IMR-90 (cell line): Measurements from ENCODE around the gene FBXL20. TPM values are rescaled to one million over a fixed set of nuclear protein-coding genes. Genes with fewer than 3 reads are reported as not detected.

Experiments used
- ATAC-seq: fragments of 200-7000 bp; cut with Tn5 transposase; 2 replicates; pipeline ENCODE4 v1.9.1; 2020; ENCODE audit warnings: low read depth, mild to moderate bottlenecking, moderate library complexity
- BruUV-seq: library from RNA; stranded (reverse); fragments of 400-500 nt; replicated peaks from 2 replicates; lab custom pipeline; 2021; lab: Mats Ljungman, UMichigan
- CTCF ChIA-PET: fragments of 300-600 bp; formaldehyde crosslinking; extraction: SDS; loops from one replicate; lab custom pipeline; 2021; ENCODE audit warnings: antibody characterized with exemption; lab: Yijun Ruan, JAX
- POLR2A ChIA-PET: fragments of 300-600 bp; sonication (Branson Sonifier 250); formaldehyde crosslinking; loops from one replicate; lab custom pipeline; 2022; ENCODE audit warnings: antibody characterized with exemption; ENCODE audit not compliant: unreplicated experiment; lab: Charles Lee
- DNase-seq: peaks from one replicate; pipeline ENCODE4 v3.0.0; 2013
- H2AFZ ChIP-seq: replicated peaks from 2 replicates; pipeline ENCODE3; 2013; ENCODE audit warnings: low read length, mild to moderate bottlenecking; ENCODE audit not compliant: poor library complexity
- H2AK5ac ChIP-seq: 2 replicates; pipeline ENCODE4 v1.6.1; 2013; ENCODE audit warnings: low read depth, low read length, inconsistent platforms
- H2AK9ac ChIP-seq: replicated peaks from 2 replicates; pipeline ENCODE3; 2013; ENCODE audit warnings: mild to moderate bottlenecking, low read depth, low read length, moderate library complexity; ENCODE audit not compliant: poor library complexity
- H2BK120ac ChIP-seq: 2 replicates; pipeline ENCODE4 v1.6.1; 2013; ENCODE audit warnings: low read depth, low read length, inconsistent platforms
- H2BK15ac ChIP-seq: 3 replicates; pipeline ENCODE4 v1.6.1; 2013; ENCODE audit warnings: low read depth, low read length, inconsistent platforms
- H2BK20ac ChIP-seq: 2 replicates; pipeline ENCODE4 v1.6.1; 2013; ENCODE audit warnings: low read depth, mild to moderate bottlenecking, inconsistent platforms, low read length, moderate library complexity
- H2BK5ac ChIP-seq: 2 replicates; pipeline ENCODE4 v1.6.1; 2013; ENCODE audit warnings: mild to moderate bottlenecking, low read depth, low read length, inconsistent platforms; ENCODE audit not compliant: poor library complexity, severe bottlenecking
- H3K14ac ChIP-seq: replicated peaks from 2 replicates; pipeline ENCODE4 v1.6.1; 2013; ENCODE audit warnings: low read depth, low read length, inconsistent platforms
- H3K18ac ChIP-seq: 2 replicates; pipeline ENCODE4 v1.6.1; 2013; ENCODE audit warnings: low read depth, low read length, control low read depth
- H3K23ac ChIP-seq: 2 replicates; pipeline ENCODE4 v1.6.1; 2013; ENCODE audit warnings: low read depth, low read length, inconsistent platforms
- H3K27ac ChIP-seq: 2 replicates; pipeline ENCODE4 v1.5.1; 2013; ENCODE audit warnings: mild to moderate bottlenecking, control low read depth, low read length; ENCODE audit not compliant: insufficient read depth
- H3K27me3 ChIP-seq: 2 replicates; pipeline ENCODE4 v1.6.1; 2013; ENCODE audit warnings: low read length; ENCODE audit not compliant: control insufficient read depth, insufficient read depth
- H3K36me3 ChIP-seq: 2 replicates; pipeline ENCODE4 v1.6.1; 2013; ENCODE audit warnings: low read length, mixed read lengths; ENCODE audit not compliant: control insufficient read depth, insufficient read depth
- H3K4ac ChIP-seq: 2 replicates; pipeline ENCODE4 v1.6.1; 2013; ENCODE audit warnings: low read depth, low read length, inconsistent platforms
- H3K4me1 ChIP-seq: 2 replicates; pipeline ENCODE4 v1.6.1; 2013; ENCODE audit warnings: low read length, mixed read lengths; ENCODE audit not compliant: control insufficient read depth, insufficient read depth
- H3K4me2 ChIP-seq: 2 replicates; pipeline ENCODE4 v1.6.1; 2013; ENCODE audit warnings: low read depth, mild to moderate bottlenecking, control low read depth, low read length, moderate library complexity
- H3K4me3 ChIP-seq: 2 replicates; pipeline ENCODE4 v1.5.1; 2013; ENCODE audit warnings: low read depth, mild to moderate bottlenecking, control low read depth, low read length, moderate library complexity; ENCODE audit not compliant: insufficient read depth
- H3K56ac ChIP-seq: 2 replicates; pipeline ENCODE4 v1.6.1; 2013; ENCODE audit warnings: low read length, inconsistent platforms; ENCODE audit not compliant: insufficient read depth; ENCODE audit errors: extremely low read depth
- H3K79me1 ChIP-seq, 2 experiments: 2 replicates each; pipeline ENCODE4 v1.6.1; 2013; ENCODE audit warnings: low read length in 2 of 2, inconsistent platforms in 1 of 2, low read depth in 1 of 2
- H3K9ac ChIP-seq: 2 replicates; pipeline ENCODE4 v1.6.1; 2013; ENCODE audit warnings: low read depth, low read length, control low read depth
- H3K9me1 ChIP-seq: 2 replicates; pipeline ENCODE4 v1.6.1; 2013; ENCODE audit warnings: low read length, inconsistent platforms; ENCODE audit not compliant: insufficient read depth
- H3K9me3 ChIP-seq: 2 replicates; pipeline ENCODE4 v1.6.1; 2013; ENCODE audit warnings: low read length; ENCODE audit not compliant: control insufficient read depth, insufficient read depth
- H4K20me1 ChIP-seq: 2 replicates; pipeline ENCODE4 v1.6.1; 2013; ENCODE audit warnings: low read length, inconsistent platforms; ENCODE audit not compliant: insufficient read depth
- H4K5ac ChIP-seq: 2 replicates; pipeline ENCODE4 v1.6.1; 2013; ENCODE audit warnings: mild to moderate bottlenecking, low read depth, low read length, control low read depth
- H4K8ac ChIP-seq, 2 experiments: 2 replicates each; pipeline ENCODE4 v1.6.1; 2013; ENCODE audit warnings: low read depth in 2 of 2, low read length in 2 of 2, control low read depth in 1 of 2, inconsistent platforms in 1 of 2
- H4K91ac ChIP-seq: 2 replicates; pipeline ENCODE4 v1.6.1; 2013; ENCODE audit warnings: low read depth, low read length, inconsistent platforms; ENCODE audit not compliant: insufficient read depth
- CEBPB ChIP-seq: IDR thresholded peaks from 2 replicates; pipeline ENCODE4 v1.6.1; 2012; ENCODE audit warnings: low read depth, low read length, improper control_type of control experiment
- FOS ChIP-seq: fragments of 150-350 bp; IDR thresholded peaks from 2 replicates; pipeline ENCODE4 v1.6.1; 2016; ENCODE audit warnings: low read depth, low read length
- RCOR1 ChIP-seq: IDR thresholded peaks from 2 replicates; pipeline ENCODE4 v1.6.1; 2012; ENCODE audit warnings: mild to moderate bottlenecking, low read length, improper control_type of control experiment; ENCODE audit not compliant: insufficient replicate concordance
- WGBS, 2 experiments: methylation state at CpG; one replicate each; pipeline versions ENCODE4 v1.1.5 to v1.1.7; 2013; ENCODE audit warnings: missing lambda C conversion rate in 2 of 2; ENCODE audit not compliant: insufficient read length in 1 of 2; ENCODE audit errors: extremely low coverage in 2 of 2; 5-methylcytosine and 5-hydroxymethylcytosine counted together
- dilution Hi-C: fragments of 300-500 bp; cut with HindIII; formaldehyde crosslinking; loops from one replicate; pipeline ENCODE4 v1.14.3; 2018; ENCODE audit warnings: low sequenced_read_pairs; ENCODE audit not compliant: unreplicated experiment
- in situ Hi-C: fragments of 300-500 bp; cut with MboI; formaldehyde crosslinking; loops from 3 replicates; pipeline ENCODE4 v1.14.3; 2019; ENCODE audit warnings: low sequenced_read_pairs, inconsistent platforms, mixed read lengths
- intact Hi-C: fragments of 100-400 bp; cut with micrococcal nuclease; formaldehyde crosslinking; loops from 2 replicates; pipeline ENCODE4 v1.10.0; 2022
- polyA plus RNA-seq, 3 experiments: library from polyadenylated mRNA; depleted of rRNA; stranded (reverse); fragments of >200 nt; gene quantifications; 2 replicates each; pipeline ENCODE4 v1.2.3, GENCODE V29; 2012; ENCODE audit warnings: low replicate concordance in 1 of 3
- total RNA-seq: library from RNA; depleted of rRNA; stranded (reverse); fragments of >200 nt; gene quantifications from 2 replicates; pipeline ENCODE4 v1.2.3, GENCODE V29; 2012
- TF ChIP-seq, protein P1 (sequence below): fragments of 150-350 bp; IDR thresholded peaks from 2 replicates; pipeline ENCODE4 v1.6.1; 2017; ENCODE audit warnings: mild to moderate bottlenecking, antibody characterized with exemption, low read length, low read depth

Gene FBXL20
- total and polyA plus RNA-seq, 2 of the 4 experiments (the other 2 are of a cell fraction): 4.1 to 13.8 TPM

DNA sequence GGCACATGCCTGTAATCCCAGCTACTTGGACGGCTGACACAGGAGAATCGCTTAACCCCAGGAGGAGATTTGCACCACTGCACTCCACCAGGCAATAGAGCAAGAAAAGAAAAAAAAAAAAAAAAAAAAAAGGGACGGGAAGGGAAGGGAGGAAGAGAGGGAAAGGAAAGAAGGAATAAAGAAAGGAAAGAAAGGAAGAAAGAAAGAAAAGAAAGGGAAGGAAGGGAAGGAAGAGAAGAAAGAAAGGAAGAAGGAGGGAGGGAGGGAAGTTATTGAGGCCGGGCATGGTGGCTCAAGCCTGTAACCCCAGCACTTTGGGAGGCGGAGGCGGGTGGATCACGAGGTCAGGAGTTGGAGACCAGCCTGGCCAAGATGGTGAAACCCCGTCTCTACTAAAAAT, 125.3 kb downstream of the FBXL20 start:
- Histone ChIP-seq H4K20me1 (no peaks in the 10 kb centered on the region), H4K5ac (no peak overlapping the region), H3K4me1 (peaks cover 2% of the 10 kb centered on the region), H3K27me3 (no peaks in the 10 kb centered on the region), H2BK20ac (no peak overlapping the region), H3K9me3 (no peaks in the 10 kb centered on the region), H3K9ac (no peak overlapping the region), H2AK9ac (no peak overlapping the region), H3K36me3 (peaks cover 16% of the 10 kb centered on the region), H3K4me2 (no peak overlapping the region), H3K27ac (no peak overlapping the region), H4K91ac (no peak overlapping the region), H3K4me3 (no peak overlapping the region), H2BK5ac (no peak overlapping the region), H2BK120ac (no peak overlapping the region), H3K56ac (no peak overlapping the region), H3K79me1 (peaks cover 0 to 4% of the 10 kb centered on the region in 2 experiments; a peak in 1 of 4 replicates), H3K14ac (no peak overlapping the region), H3K18ac (no peak overlapping the region), H3K9me1 (peaks cover 4% of the 10 kb centered on the region; the same call in 1 of the 2 replicates), H3K4ac (no peak overlapping the region), H4K8ac (no peak overlapping the region), H2AK5ac (no peak overlapping the region), H3K23ac (no peak overlapping the region), H2AFZ (no peak overlapping the region), H2BK15ac (no peak overlapping the region)
- DNase-seq (no peak), ATAC-seq (no peak)
- dilution Hi-C loops (no loop called here), in situ Hi-C loops (loop anchor here (10.0 kb wide), 1 partner anchor 129 kb away; the partner anchor contains the start of gene FBXL20), intact Hi-C loops (loop anchor here (10.0 kb wide), 1 partner anchor 189 kb away; the partner anchor contains the start of gene CDK12)
- WGBS, 2 experiments: 100% methylated on average over 3 of the region's 8 CpGs; no CpG with 5 or more reads in 1 of the 2 experiments
- ChIA-PET POLR2A (no interaction called here), CTCF (no interaction called here)
- TF ChIP-seq FOS (no peak), RCOR1 (no peak), CEBPB (no peak)
- TF ChIP-seq, protein P1, sequence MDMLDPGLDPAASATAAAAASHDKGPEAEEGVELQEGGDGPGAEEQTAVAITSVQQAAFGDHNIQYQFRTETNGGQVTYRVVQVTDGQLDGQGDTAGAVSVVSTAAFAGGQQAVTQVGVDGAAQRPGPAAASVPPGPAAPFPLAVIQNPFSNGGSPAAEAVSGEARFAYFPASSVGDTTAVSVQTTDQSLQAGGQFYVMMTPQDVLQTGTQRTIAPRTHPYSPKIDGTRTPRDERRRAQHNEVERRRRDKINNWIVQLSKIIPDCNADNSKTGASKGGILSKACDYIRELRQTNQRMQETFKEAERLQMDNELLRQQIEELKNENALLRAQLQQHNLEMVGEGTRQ: no peak
- BruUV-seq: no TSS peak
